Measurements from ENCODE around the gene DPH2.

DPH2 gene

DNA sequence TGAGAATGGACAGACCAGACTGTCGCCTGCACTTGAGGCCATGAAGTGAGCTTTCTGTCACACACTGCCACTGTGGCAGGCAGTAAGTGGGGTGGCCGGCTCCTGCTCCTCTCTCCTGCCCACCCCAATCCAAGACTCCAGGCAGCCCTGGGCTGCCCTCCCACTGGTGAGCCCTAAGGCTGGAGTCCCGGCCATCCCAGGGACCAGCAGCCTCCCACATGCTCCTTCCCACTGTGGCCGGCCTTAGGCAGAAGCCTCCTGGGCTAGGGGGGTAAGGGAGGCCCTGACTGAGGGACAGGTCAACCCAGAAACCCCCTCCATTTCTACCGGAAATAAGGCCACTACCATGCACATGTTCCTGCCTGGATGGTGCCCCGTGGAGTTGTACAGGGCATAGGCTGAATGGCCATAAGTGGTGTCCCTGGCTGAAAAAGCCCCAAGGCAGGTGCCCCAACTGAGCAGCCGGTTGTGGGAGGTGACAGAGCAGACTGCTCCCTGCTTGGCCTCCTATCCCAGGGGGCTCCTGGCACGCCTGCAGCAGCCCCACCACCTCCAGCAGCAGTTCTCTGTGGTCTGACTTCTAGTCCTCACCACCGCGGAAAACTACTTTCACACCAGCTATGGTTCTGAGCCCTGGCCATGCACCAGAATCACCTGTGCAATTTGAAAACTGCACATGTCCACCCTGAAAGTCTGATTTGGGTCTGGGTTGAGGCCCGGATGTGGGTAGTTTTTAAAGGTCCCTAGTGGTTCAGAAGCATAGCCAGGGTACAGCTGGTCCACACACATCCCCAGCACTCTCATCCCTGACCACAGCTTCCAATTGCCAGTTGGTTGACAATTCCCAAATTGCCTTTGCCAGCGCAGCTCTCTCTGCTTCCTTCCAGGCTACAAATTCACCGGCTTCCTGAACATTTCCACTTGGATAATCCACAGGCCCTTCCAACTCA, 37.8 kb upstream of the DPH2 start:
- H3K27ac ChIP-seq (ENCODE audit: low read length) = no peak overlapping the region
- no peak overlapping the region for H3K4me2 ChIP-seq (ENCODE audit: insufficient read depth, low read length)
- no peaks in the 10 kb centered on the region for H3K27me3 ChIP-seq (ENCODE audit: insufficient read depth, low read length, poor library complexity)
- TF ChIP-seq, protein P1, sequence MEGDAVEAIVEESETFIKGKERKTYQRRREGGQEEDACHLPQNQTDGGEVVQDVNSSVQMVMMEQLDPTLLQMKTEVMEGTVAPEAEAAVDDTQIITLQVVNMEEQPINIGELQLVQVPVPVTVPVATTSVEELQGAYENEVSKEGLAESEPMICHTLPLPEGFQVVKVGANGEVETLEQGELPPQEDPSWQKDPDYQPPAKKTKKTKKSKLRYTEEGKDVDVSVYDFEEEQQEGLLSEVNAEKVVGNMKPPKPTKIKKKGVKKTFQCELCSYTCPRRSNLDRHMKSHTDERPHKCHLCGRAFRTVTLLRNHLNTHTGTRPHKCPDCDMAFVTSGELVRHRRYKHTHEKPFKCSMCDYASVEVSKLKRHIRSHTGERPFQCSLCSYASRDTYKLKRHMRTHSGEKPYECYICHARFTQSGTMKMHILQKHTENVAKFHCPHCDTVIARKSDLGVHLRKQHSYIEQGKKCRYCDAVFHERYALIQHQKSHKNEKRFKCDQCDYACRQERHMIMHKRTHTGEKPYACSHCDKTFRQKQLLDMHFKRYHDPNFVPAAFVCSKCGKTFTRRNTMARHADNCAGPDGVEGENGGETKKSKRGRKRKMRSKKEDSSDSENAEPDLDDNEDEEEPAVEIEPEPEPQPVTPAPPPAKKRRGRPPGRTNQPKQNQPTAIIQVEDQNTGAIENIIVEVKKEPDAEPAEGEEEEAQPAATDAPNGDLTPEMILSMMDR (IDR thresholded peaks at IDR 0.05; ENCODE audit: borderline replicate concordance, extremely low read depth, low read length, poor library complexity, severe bottlenecking) = no peak
- no peak for TF ChIP-seq EZH2 (IDR thresholded peaks at IDR 0.05; ENCODE audit: borderline replicate concordance, low read depth, low read length, severe bottlenecking)
- no peak overlapping the region for H2AFZ ChIP-seq (ENCODE audit: low read depth, low read length)
- H3K79me2 ChIP-seq (ENCODE audit: insufficient read depth, low read length) = no peaks in the 10 kb centered on the region
- no peak for ATAC-seq (ENCODE audit: insufficient read depth, low read depth)
- no peak for DNase-seq
- H3K4me3 ChIP-seq (ENCODE audit: low read depth in 1 of 2, low read length in 2 of 2) = no peak overlapping the region
- H3K9ac ChIP-seq (ENCODE audit: low read depth, low read length) = no peak overlapping the region
- H3K9me3 ChIP-seq (ENCODE audit: insufficient read depth, low read length, severe bottlenecking) = no peaks in the 10 kb centered on the region
- peaks cover 7% of the 10 kb centered on the region for H3K36me3 ChIP-seq (ENCODE audit: insufficient read depth, low read length)
- H3K4me1 ChIP-seq (ENCODE audit: insufficient read depth, low read length) = no peaks in the 10 kb centered on the region
- no peaks in the 10 kb centered on the region for H4K20me1 ChIP-seq (ENCODE audit: insufficient read depth, low read length)

DNA sequence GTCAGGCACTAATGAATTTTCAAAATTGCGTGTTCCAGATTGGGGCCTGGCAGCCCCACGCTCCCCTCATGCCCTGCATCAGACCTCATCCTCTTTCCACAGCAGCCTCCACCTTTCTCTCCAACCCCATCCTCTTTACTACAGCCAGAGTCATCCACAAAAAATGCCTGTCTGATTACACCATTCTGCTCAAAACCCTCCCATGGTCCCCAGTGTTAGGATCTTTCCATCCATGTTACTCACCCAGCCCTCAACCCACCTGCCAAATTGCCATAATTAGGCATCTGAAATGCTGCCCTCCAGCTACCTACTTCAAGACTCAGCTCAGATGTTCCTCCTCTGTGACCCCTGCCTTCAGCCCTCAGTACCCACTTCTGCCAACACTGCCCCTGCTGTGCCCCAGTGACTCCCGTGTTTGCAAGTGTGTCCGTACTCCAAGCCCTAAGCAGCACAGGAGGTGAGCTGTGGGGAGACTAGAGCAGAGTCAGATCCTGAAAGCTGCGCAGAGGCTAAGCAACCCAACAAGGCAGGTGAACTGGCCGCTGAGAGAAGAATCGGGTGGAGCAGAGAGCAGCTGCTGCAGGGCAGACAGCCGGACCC, 36.9 kb upstream of the DPH2 start:
- ATAC-seq (ENCODE audit: insufficient read depth, low read depth) (no peak), DNase-seq (no peak)
- H3K36me3 ChIP-seq (ENCODE audit: insufficient read depth, low read length) = peaks cover 7% of the 10 kb centered on the region
- no peak overlapping the region for H2AFZ ChIP-seq (ENCODE audit: low read depth, low read length)
- TF ChIP-seq, protein P1 (IDR thresholded peaks at IDR 0.05; ENCODE audit: borderline replicate concordance, extremely low read depth, low read length, poor library complexity, severe bottlenecking) = no peak
- no peak for TF ChIP-seq EZH2 (IDR thresholded peaks at IDR 0.05; ENCODE audit: borderline replicate concordance, low read depth, low read length, severe bottlenecking)
- no peaks in the 10 kb centered on the region for H4K20me1 ChIP-seq (ENCODE audit: insufficient read depth, low read length)
- H3K9ac ChIP-seq (ENCODE audit: low read depth, low read length) = no peak overlapping the region
- H3K4me1 ChIP-seq (ENCODE audit: insufficient read depth, low read length) = no peaks in the 10 kb centered on the region
- no peaks in the 10 kb centered on the region for H3K79me2 ChIP-seq (ENCODE audit: insufficient read depth, low read length)
- no peak overlapping the region for H3K4me3 ChIP-seq (ENCODE audit: low read depth in 1 of 2, low read length in 2 of 2)
- H3K4me2 ChIP-seq (ENCODE audit: insufficient read depth, low read length) = no peak overlapping the region
- no peaks in the 10 kb centered on the region for H3K9me3 ChIP-seq (ENCODE audit: insufficient read depth, low read length, severe bottlenecking)
- H3K27ac ChIP-seq (ENCODE audit: low read length) = no peak overlapping the region
- H3K27me3 ChIP-seq (ENCODE audit: insufficient read depth, low read length, poor library complexity) = no peaks in the 10 kb centered on the region

DNA sequence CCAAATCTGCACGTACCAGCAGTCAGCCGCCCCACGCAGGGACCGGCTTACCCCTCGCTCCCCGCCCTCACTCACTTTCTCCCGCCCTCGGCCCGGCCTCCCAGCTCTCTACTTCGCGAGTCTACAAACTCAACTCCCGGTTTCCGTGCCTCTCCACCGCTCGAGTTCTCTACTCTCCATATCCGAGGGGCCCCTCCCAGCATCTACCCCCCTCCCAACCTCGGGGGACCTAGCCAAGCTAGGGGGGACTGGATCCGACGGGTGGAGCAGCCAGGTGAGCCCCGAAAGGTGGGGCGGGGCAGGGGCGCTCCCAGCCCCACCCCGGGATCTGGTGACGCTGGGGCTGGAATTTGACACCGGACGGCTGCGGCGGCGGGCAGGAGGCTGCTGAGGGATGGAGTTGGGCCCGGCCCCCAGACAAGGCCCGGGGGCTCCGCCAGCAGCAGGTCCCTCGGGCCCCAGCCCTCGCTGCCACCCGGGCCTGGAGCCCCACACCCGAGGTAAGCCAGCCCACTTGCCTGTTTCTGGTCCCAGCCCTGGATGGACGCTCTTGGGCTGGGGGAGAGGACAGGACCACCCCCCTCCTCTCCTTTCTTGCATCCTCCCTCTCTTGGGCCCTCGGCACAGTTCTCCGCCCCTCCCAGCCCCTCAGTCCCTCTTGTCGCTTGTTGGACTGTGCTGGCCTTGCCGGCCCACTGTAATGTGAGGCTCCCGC, 36.3 kb upstream of the DPH2 start, which contains the start of gene ARTN:
Gene ARTN, plus strand, starts transcription at position 416 of the 715 bp plus-strand sequence. CDS start 1,856 bp downstream, outside the sequence.
- H3K4me1 ChIP-seq (ENCODE audit: insufficient read depth, low read length) = no peaks in the 10 kb centered on the region
- H3K4me2 ChIP-seq (ENCODE audit: insufficient read depth, low read length) = no peak within 1 kb of the TSS
- no peak for ATAC-seq (ENCODE audit: insufficient read depth, low read depth)
- TF ChIP-seq, protein P1 (IDR thresholded peaks at IDR 0.05; ENCODE audit: borderline replicate concordance, extremely low read depth, low read length, poor library complexity, severe bottlenecking) = no peak
- no peak for TF ChIP-seq EZH2 (IDR thresholded peaks at IDR 0.05; ENCODE audit: borderline replicate concordance, low read depth, low read length, severe bottlenecking)
- no peak within 1 kb of the TSS for H3K9ac ChIP-seq (ENCODE audit: low read depth, low read length)
- H3K4me3 ChIP-seq (ENCODE audit: low read depth in 1 of 2, low read length in 2 of 2) = no peak within 1 kb of the TSS
- H4K20me1 ChIP-seq (ENCODE audit: insufficient read depth, low read length) = no peaks in the 10 kb centered on the region
- H3K79me2 ChIP-seq (ENCODE audit: insufficient read depth, low read length) = no peaks in the 10 kb centered on the region
- H3K27ac ChIP-seq (ENCODE audit: low read length) = no peak within 1 kb of the TSS
- H3K36me3 ChIP-seq (ENCODE audit: insufficient read depth, low read length) = peaks cover 7% of the 10 kb centered on the region
- no peak for DNase-seq
- H3K9me3 ChIP-seq (ENCODE audit: insufficient read depth, low read length, severe bottlenecking) = no peaks in the 10 kb centered on the region
- H2AFZ ChIP-seq (ENCODE audit: low read depth, low read length) = no peak within 1 kb of the TSS
- no peaks in the 10 kb centered on the region for H3K27me3 ChIP-seq (ENCODE audit: insufficient read depth, low read length, poor library complexity)

Data from DND-41 (cell line).